ENCODE measurements around the gene FGFR3.

FGFR3 gene

GRCh38 chr4:1746265-1746691, 46.8 kb upstream of the FGFR3 start:
- no peak overlapping the region for H3K9ac ChIP-seq (ENCODE audit: low read length)
- H3K4me2 ChIP-seq (ENCODE audit: low read depth, low read length), result no peak overlapping the region
- H4K20me1 ChIP-seq (ENCODE audit: insufficient read depth, low read length), result no peaks in the 10 kb centered on the region
- peak; percentile 63 for DNase-seq
- no peaks in the 10 kb centered on the region for H3K9me3 ChIP-seq (replicated peaks; ENCODE audit: insufficient read depth, low read length)
- no peak overlapping the region for H3K4me3 ChIP-seq (ENCODE audit: low read length)
- TF ChIP-seq EZH2 (optimal IDR thresholded peaks at IDR 0.05; ENCODE audit: low read depth, low read length), result no peak
- TF ChIP-seq CTCF (IDR thresholded peaks at IDR 0.05; ENCODE audit: low read length), result peak; percentile 85
- no peak for TF ChIP-seq EZH2phosphoT487 (IDR thresholded peaks at IDR 0.05; ENCODE audit: low read length)
- H3K27ac ChIP-seq (ENCODE audit: low read length), result no peak overlapping the region
- peaks cover 16% of the 10 kb centered on the region; the same call in 1 of the 2 replicates for H3K27me3 ChIP-seq (replicated peaks; ENCODE audit: insufficient read depth, low read length)
- H3F3A ChIP-seq (ENCODE audit: insufficient read depth, low read length), result peaks cover 9% of the 10 kb centered on the region; the same call in 1 of the 2 replicates
- H3K79me2 ChIP-seq (ENCODE audit: low read length), result no peaks in the 10 kb centered on the region
- H3K36me3 ChIP-seq (replicated peaks; ENCODE audit: insufficient read depth, low read length), result no peaks in the 10 kb centered on the region
- no peak overlapping the region for H2AFZ ChIP-seq (ENCODE audit: low read length)
- H3K4me1 ChIP-seq (ENCODE audit: low read length), result no peaks in the 10 kb centered on the region
- no peaks in the 10 kb centered on the region for H3K9me2 ChIP-seq (replicated peaks; ENCODE audit: insufficient read depth, low read length)

- Histone ChIP-seq H3K4me1 (ENCODE audit: low read length) (no peaks in the 10 kb centered on the region), H3K9me3 (replicated peaks; ENCODE audit: insufficient read depth, low read length) (no peaks in the 10 kb centered on the region), H3F3A (ENCODE audit: insufficient read depth, low read length) (peaks cover 9% of the 10 kb centered on the region; the same call in 1 of the 2 replicates), H3K4me2 (ENCODE audit: low read depth, low read length) (no peak overlapping the region), H4K20me1 (ENCODE audit: insufficient read depth, low read length) (no peaks in the 10 kb centered on the region), H3K79me2 (ENCODE audit: low read length) (no peaks in the 10 kb centered on the region), H3K27ac (ENCODE audit: low read length) (no peak overlapping the region), H3K9ac (ENCODE audit: low read length) (no peak overlapping the region), H3K27me3 (replicated peaks; ENCODE audit: insufficient read depth, low read length) (peaks cover 24% of the 10 kb centered on the region), H3K4me3 (ENCODE audit: low read length) (no peak overlapping the region), H3K9me2 (replicated peaks; ENCODE audit: insufficient read depth, low read length) (no peaks in the 10 kb centered on the region), H3K36me3 (replicated peaks; ENCODE audit: insufficient read depth, low read length) (no peaks in the 10 kb centered on the region), H2AFZ (ENCODE audit: low read length) (no peak overlapping the region)
- TF ChIP-seq CTCF (IDR thresholded peaks at IDR 0.05; ENCODE audit: low read length) (no peak), EZH2phosphoT487 (IDR thresholded peaks at IDR 0.05; ENCODE audit: low read length) (no peak), EZH2 (optimal IDR thresholded peaks at IDR 0.05; ENCODE audit: low read depth, low read length) (no peak)
- no peak for DNase-seq
Measured at GRCh38 chr4:1746919-1747602, 46.0 kb upstream of the FGFR3 start.

GRCh38 chr4:1747603-1747967, 45.5 kb upstream of the FGFR3 start:
- H3F3A ChIP-seq (ENCODE audit: insufficient read depth, low read length), result peaks cover 9% of the 10 kb centered on the region; the same call in 1 of the 2 replicates
- no peak overlapping the region for H3K27ac ChIP-seq (ENCODE audit: low read length)
- no peaks in the 10 kb centered on the region for H4K20me1 ChIP-seq (ENCODE audit: insufficient read depth, low read length)
- H3K36me3 ChIP-seq (replicated peaks; ENCODE audit: insufficient read depth, low read length), result no peaks in the 10 kb centered on the region
- H2AFZ ChIP-seq (ENCODE audit: low read length), result no peak overlapping the region
- no peaks in the 10 kb centered on the region for H3K79me2 ChIP-seq (ENCODE audit: low read length)
- no peak for DNase-seq
- H3K4me3 ChIP-seq (ENCODE audit: low read length), result no peak overlapping the region
- no peak overlapping the region for H3K9ac ChIP-seq (ENCODE audit: low read length)
- TF ChIP-seq EZH2phosphoT487 (IDR thresholded peaks at IDR 0.05; ENCODE audit: low read length) (no peak), EZH2 (optimal IDR thresholded peaks at IDR 0.05; ENCODE audit: low read depth, low read length) (no peak), CTCF (IDR thresholded peaks at IDR 0.05; ENCODE audit: low read length) (no peak)
- no peaks in the 10 kb centered on the region for H3K9me2 ChIP-seq (replicated peaks; ENCODE audit: insufficient read depth, low read length)
- H3K4me2 ChIP-seq (ENCODE audit: low read depth, low read length), result no peak overlapping the region
- no peaks in the 10 kb centered on the region for H3K4me1 ChIP-seq (ENCODE audit: low read length)
- H3K9me3 ChIP-seq (replicated peaks; ENCODE audit: insufficient read depth, low read length), result no peaks in the 10 kb centered on the region
- peaks cover 29% of the 10 kb centered on the region for H3K27me3 ChIP-seq (replicated peaks; ENCODE audit: insufficient read depth, low read length)
